Ishikawa (cell line): ENCODE results near the gene PRKN.

Source experiments
- CREB1 ChIP-seq: IDR thresholded peaks from 2 replicates; pipeline ENCODE4 v1.6.1; 2012; ENCODE audit warnings: low read depth
- EGR1 ChIP-seq: IDR thresholded peaks from 2 replicates; pipeline ENCODE4 v1.6.1; 2012
- EP300 ChIP-seq: IDR thresholded peaks from 2 replicates; pipeline ENCODE4 v1.6.1; 2012; ENCODE audit warnings: borderline replicate concordance
- RAD21 ChIP-seq: IDR thresholded peaks from 2 replicates; pipeline ENCODE4 v1.6.1; 2012; ENCODE audit warnings: low read depth
- TF ChIP-seq, protein P1 (sequence below): IDR thresholded peaks from 2 replicates; pipeline ENCODE4 v1.6.1; 2012
- TF ChIP-seq, protein P2 (sequence below): IDR thresholded peaks from 2 replicates; pipeline ENCODE4 v1.6.1; 2012

DNA sequence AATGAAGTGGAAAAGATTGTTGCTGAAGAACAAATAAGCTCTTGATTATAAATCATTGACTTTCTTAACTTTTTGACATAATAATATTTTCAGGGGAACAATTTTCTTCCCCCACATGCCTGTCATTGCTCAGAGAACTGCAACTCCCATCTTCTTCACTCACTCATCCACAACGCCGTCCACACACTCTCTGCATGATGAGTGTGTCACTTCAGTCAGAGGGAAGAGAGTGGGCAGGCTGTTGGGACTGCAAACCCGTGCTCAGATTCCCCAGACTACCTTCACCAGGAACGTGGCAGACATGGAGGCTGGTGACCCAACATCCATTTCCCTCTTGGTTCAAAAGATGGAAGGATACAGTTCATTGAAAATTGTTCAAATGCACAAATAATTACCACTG, 650.8 kb downstream of the PRKN start:
- TF ChIP-seq RAD21 (no peak), EP300 (no peak), CREB1 (no peak), EGR1 (no peak)
- TF ChIP-seq, protein P1, sequence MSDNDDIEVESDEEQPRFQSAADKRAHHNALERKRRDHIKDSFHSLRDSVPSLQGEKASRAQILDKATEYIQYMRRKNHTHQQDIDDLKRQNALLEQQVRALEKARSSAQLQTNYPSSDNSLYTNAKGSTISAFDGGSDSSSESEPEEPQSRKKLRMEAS: no peak
- TF ChIP-seq, protein P2, sequence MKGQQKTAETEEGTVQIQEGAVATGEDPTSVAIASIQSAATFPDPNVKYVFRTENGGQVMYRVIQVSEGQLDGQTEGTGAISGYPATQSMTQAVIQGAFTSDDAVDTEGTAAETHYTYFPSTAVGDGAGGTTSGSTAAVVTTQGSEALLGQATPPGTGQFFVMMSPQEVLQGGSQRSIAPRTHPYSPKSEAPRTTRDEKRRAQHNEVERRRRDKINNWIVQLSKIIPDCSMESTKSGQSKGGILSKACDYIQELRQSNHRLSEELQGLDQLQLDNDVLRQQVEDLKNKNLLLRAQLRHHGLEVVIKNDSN: no peak
